ENCODE results near the gene NFIA. TPM values are rescaled to one million over a fixed set of nuclear protein-coding genes. Genes with fewer than 3 reads are reported as not detected.

Gene NFIA
- total and polyA plus RNA-seq, 9 of the 15 experiments (the other 6 are each of a cell fraction or from before 2014, with no cell fraction given), result 5.3 to 24.9 (median 9.8) TPM

- TF ChIP-seq CREB3L1 (IDR thresholded peaks at IDR 0.05; ENCODE audit: borderline replicate concordance, low read depth) (no peak), TAL1 (IDR thresholded peaks at IDR 0.05) (no peak), ZNF395 (CRISPR knock-in tag; IDR thresholded peaks at IDR 0.05) (no peak), KAT7 (CRISPR knock-in tag; IDR thresholded peaks at IDR 0.05; ENCODE audit: borderline replicate concordance) (no peak), HNRNPH1 (optimal IDR thresholded peaks at IDR 0.05; ENCODE audit: low read depth, low read length) (no peak), SMARCA4 (IDR thresholded peaks at IDR 0.05) (no peak), ZNF764 (CRISPR knock-in tag; IDR thresholded peaks at IDR 0.05; ENCODE audit: low read depth) (no peak)
These were observed 297.3 kb downstream of the NFIA start (continued) for GRCh38 chr1:61379693-61380092.

- ATAC-seq (no peak), DNase-seq (ENCODE audit: extremely low read depth in 1 of 4, low spot score in 3 of 4) (no peak), FAIRE-seq (no peak)
- H3K27ac ChIP-seq (ENCODE audit: extremely low read depth, low read depth, low read length), result no peak overlapping the region
- no peaks in the 10 kb centered on the region for H3K79me2 ChIP-seq (ENCODE audit: control insufficient read depth, insufficient read depth, low read length)
- peaks cover 0 to 5% of the 10 kb centered on the region in 2 experiments; a peak in 3 of 5 replicates for H3K4me1 ChIP-seq (replicated peaks in 1 of 2; ENCODE audit: control insufficient read depth in 2 of 2, insufficient read depth in 2 of 2, low read length in 2 of 2)
- H2AFZ ChIP-seq (ENCODE audit: low read depth, low read length), result no peak overlapping the region
- ChIA-PET POLR2A (interaction anchor here (0.7 kb wide), 1 partner anchor 45 kb away, joined by 3 read pairs; no protein-coding TSS in a partner anchor), CTCF (ENCODE audit: low intra/inter-chr PET ratio) (no interaction called here)
- H3K9me3 ChIP-seq (replicated peaks; ENCODE audit: control insufficient read depth, insufficient read depth, low read depth, low read length), result no peaks in the 10 kb centered on the region
- no peaks in the 10 kb centered on the region for H3K27me3 ChIP-seq (ENCODE audit: control insufficient read depth in 2 of 2, insufficient read depth in 2 of 2, low read length in 2 of 2)
- H3K36me3 ChIP-seq (ENCODE audit: control insufficient read depth, insufficient read depth, low read length), result peaks cover 22% of the 10 kb centered on the region; the same call in 2 of the 3 replicates
- intact Hi-C loops (cut with micrococcal nuclease) (no loop called here), in situ Hi-C loops (cut with MboI) (no loop called here)
- no peak overlapping the region for H3K4me2 ChIP-seq (ENCODE audit: insufficient read depth, low read length)
- no peaks in the 10 kb centered on the region for H4K20me1 ChIP-seq (replicated peaks; ENCODE audit: control insufficient read depth, insufficient read depth, low read length)
- no peak overlapping the region for H3K9ac ChIP-seq (ENCODE audit: insufficient read depth in 1 of 2, low read depth in 2 of 2, low read length in 2 of 2)
- no peak overlapping the region for H3K4me3 ChIP-seq
- WGBS (ENCODE audit: insufficient coverage, low coverage, missing lambda C conversion rate), result 91% methylated on average over 3 of the region's 3 CpGs
- no TSS peak for BruUV-seq (replicated peaks)
- no peaks in the 10 kb centered on the region for H3K9me1 ChIP-seq (ENCODE audit: control insufficient read depth, insufficient read depth, low read length)
- no peak for TF ChIP-seq TFAM (CRISPR knock-in tag; conservative IDR thresholded peaks at IDR 0.05)
- TF ChIP-seq ZC3H4 (CRISPR knock-in tag; IDR thresholded peaks at IDR 0.05; ENCODE audit: borderline replicate concordance), result no peak
- TF ChIP-seq MTA1 (IDR thresholded peaks at IDR 0.05; ENCODE audit: borderline replicate concordance), result no peak
- TF ChIP-seq ZBTB1 (CRISPR knock-in tag; IDR thresholded peaks at IDR 0.05; ENCODE audit: borderline replicate concordance, low read depth), result no peak
- no peak for TF ChIP-seq HNRNPUL1 (IDR thresholded peaks at IDR 0.05; ENCODE audit: low read length)
- no peak for TF ChIP-seq ARID4B (CRISPR knock-in tag; IDR thresholded peaks at IDR 0.05)
These were observed 298.2 kb downstream of the NFIA start for GRCh38 chr1:61380561-61380960.
